Retinal pigment epithelial cell (primary cell): Measurements from ENCODE around the gene SLC44A5.

Experiments
- DNase-seq: peaks from one replicate; pipeline ENCODE4 v3.0.0-alpha.2; 2010; ENCODE audit warnings: low read depth
- H3K4me3 ChIP-seq: 2 replicates; pipeline ENCODE4 v1.5.1; 2011; ENCODE audit warnings: mild to moderate bottlenecking, low read length, control low read depth, moderate library complexity
- TF ChIP-seq, protein P1 (sequence below): conservative IDR thresholded peaks from 2 replicates; pipeline ENCODE4 v1.5.1; 2011; ENCODE audit warnings: low read depth, low read length, control low read depth, inconsistent platforms

The SLC44A5 gene

DNA sequence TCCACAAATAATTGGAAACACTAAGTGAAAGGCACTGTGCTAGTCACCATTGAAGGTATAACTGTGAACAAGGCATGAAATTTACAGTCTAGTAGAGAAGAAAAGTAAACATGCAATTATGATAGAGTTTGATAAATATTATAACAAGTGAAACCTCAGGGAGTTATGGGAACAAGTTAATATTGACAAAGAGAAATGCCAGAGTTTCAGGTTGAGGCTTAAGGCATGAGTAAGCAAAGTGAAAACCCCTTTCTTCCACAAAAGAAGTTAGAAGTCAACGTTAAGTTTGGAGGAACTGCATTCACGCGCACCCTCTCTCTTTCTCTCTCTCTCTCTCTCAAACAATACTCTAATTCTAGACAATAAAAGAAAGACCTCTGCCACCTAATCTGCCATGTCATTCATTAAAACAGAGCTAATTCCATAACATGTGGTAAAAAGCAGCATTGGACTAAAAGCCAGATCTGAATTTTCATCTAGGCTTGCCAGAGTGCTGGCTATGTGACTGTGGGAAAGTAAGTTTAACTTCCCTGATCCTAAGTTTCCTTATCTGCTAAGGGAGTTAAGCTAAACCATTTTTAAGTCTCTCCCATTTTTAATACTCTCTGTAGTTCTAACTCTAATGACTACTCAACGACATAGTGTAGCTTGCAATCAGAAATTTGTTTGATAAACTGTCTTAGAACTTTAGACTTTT is 22.0 kb downstream of the SLC44A5 start:
- TF ChIP-seq, protein P1, sequence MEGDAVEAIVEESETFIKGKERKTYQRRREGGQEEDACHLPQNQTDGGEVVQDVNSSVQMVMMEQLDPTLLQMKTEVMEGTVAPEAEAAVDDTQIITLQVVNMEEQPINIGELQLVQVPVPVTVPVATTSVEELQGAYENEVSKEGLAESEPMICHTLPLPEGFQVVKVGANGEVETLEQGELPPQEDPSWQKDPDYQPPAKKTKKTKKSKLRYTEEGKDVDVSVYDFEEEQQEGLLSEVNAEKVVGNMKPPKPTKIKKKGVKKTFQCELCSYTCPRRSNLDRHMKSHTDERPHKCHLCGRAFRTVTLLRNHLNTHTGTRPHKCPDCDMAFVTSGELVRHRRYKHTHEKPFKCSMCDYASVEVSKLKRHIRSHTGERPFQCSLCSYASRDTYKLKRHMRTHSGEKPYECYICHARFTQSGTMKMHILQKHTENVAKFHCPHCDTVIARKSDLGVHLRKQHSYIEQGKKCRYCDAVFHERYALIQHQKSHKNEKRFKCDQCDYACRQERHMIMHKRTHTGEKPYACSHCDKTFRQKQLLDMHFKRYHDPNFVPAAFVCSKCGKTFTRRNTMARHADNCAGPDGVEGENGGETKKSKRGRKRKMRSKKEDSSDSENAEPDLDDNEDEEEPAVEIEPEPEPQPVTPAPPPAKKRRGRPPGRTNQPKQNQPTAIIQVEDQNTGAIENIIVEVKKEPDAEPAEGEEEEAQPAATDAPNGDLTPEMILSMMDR: no peak
- H3K4me3 ChIP-seq: no peak overlapping the region
- peak; percentile 15 for DNase-seq

DNA sequence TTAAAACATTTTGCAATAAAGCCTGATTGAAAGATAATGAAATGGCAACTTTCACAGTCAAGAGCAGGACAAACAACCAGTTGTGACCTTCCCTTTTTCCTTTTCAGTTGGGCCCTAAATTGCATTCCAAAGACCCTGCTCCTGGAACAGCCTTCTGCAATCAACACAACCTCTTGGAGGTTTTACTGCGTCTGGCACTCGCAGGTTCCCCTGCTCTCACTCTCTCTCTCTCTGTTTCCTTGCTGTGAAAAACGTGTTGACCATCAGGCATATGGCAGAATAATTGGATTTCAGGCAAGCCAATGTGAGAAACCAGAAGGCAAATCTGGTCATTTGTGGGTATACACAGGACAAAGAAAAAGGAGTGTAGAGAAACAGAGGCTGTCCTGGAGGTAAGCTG is 23.2 kb downstream of the SLC44A5 start:
- TF ChIP-seq, protein P1: no peak
- no peak for DNase-seq
- H3K4me3 ChIP-seq: no peak overlapping the region

DNA sequence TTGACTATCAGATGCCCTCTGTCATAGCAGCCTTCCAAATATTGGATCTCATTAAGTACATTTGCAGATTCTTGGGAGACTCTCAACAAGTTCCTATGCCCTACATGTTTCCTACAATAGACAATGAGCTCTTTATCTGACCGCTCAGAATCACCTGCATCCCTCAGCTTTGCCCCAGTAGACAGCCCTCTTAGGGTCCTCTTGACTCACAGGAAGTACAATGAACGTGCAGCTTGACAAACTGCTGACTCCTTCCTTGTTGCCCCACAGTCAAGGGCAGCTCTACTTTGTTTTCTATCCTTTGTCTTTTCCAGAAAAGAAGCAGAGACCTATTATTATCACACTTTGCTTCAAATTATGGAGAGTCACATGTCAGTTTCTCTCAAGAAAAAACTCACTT is 27.6 kb downstream of the SLC44A5 start:
- TF ChIP-seq, protein P1: no peak
- DNase-seq: no peak
- H3K4me3 ChIP-seq: no peak overlapping the region

DNA sequence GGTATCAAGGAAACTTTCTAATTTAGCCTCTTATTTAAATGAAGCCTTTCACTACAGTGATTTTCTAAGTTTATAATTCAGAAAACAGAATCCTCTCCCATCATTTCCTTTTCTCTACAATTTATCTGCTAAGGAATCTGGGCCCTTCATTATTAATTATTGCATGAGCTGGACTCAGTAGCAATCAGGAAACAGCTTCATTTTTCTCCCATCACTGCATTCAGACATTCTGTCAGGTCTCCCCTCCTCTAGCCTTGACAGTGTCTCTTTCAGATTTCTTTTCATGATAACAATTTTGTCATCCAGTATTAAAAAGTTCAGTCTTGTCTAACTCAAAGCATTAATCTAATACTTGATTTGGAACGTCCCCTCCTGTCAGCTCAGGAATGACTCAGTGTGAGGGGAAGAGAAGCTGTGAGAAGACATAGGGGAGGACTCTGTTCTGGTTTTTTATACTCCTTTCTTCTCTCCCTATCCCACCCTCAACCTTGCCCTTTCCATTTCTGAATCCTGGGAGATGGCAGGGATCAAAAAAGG is 28.1 kb downstream of the SLC44A5 start:
- TF ChIP-seq, protein P1: peak; percentile 38
- no peak overlapping the region for H3K4me3 ChIP-seq
- DNase-seq: no peak

DNA sequence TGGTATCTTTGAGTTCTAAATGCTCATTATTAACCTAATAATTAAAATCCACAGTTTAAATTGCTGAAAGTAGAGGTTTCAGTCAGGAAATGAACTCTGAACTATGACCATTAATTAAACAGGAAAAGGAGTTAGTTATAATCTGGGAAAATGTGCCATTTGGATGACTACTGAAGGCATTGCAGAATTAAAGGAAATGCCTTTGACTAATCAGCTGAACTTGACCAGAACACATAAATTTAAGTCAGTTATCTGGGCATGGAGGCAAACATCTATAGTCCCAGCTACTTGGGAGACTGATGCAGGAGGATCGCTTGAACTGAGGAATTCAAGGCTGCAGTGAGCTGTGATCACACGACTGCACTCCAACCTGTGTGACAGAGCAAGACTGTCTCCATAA is 31.9 kb downstream of the SLC44A5 start:
- TF ChIP-seq, protein P1: no peak

DNA sequence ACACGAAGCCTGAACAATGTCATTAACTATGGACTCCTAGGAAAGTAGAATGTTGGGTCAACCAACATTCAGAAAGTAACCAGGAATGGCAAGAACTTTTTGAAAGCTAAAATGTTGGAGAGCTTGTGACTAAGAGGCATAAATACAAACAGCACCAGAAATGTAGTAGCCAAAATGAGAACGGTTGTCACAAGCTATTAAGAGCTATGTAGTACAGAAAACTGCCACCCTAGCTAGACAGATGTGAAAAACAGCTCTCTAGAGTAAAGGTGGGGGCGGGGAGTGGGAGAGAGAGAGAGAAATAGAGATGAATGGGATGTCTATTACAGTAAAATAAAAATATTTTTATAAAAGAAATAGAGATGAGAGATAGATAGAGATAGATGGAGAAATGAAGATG is 35.1 kb downstream of the SLC44A5 start:
- DNase-seq: no peak
- no peak overlapping the region for H3K4me3 ChIP-seq
- TF ChIP-seq, protein P1: no peak

More for the DNA sequence above, 31.9 kb downstream of the SLC44A5 start:
- H3K4me3 ChIP-seq: no peak overlapping the region
- DNase-seq: no peak

DNA sequence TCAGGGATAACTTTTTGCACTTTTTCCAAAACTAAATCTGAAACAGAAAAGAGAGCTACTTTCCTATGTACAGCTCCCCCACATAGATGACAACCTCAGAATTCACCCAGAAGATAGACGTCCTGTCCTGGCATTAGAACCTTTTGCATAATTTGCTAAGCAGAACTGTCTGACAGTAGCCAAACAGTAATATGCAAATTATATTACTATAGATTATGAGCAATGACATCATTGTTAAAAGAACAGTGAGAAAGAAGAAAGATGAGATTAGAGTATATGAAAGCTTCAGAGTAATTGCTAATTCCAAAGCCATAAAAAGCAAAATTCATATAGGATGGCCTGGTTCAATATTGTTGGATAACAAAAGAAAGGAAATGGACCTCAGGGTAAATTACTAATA is 43.7 kb downstream of the SLC44A5 start:
- TF ChIP-seq, protein P1: no peak
- DNase-seq: no peak
- no peak overlapping the region for H3K4me3 ChIP-seq
